Thymus (tissue), 11 donors: ENCODE measurements around the gene PSENEN. TPM values are rescaled to one million over a fixed set of nuclear protein-coding genes. Genes with fewer than 3 reads are reported as not detected.

Source experiments
- DNase-seq, 9 donors: peaks; one replicate each; pipeline ENCODE4 v3.0.0-alpha.2; 2013; ENCODE audit warnings: low spot score in 9 of 9, low read depth in 6 of 9, missing footprints in 1 of 9
- H3K27ac ChIP-seq, 2 donors: one replicate each; pipeline ENCODE4 v1.5.1; 2013; ENCODE audit warnings: control low read depth in 1 of 2, low read depth in 1 of 2, low read length in 1 of 2, mild to moderate bottlenecking in 1 of 2, moderate library complexity in 1 of 2
- H3K27me3 ChIP-seq, 2 donors: one replicate each; pipeline ENCODE4 v1.5.1; 2013; ENCODE audit warnings: low read length in 1 of 2; ENCODE audit not compliant: control insufficient read depth in 2 of 2, insufficient read depth in 1 of 2
- H3K36me3 ChIP-seq, 2 donors: one replicate each; pipeline ENCODE4 v1.5.1; 2013; ENCODE audit warnings: low read length in 1 of 2, mild to moderate bottlenecking in 1 of 2, moderate library complexity in 1 of 2; ENCODE audit not compliant: control insufficient read depth in 2 of 2, insufficient read depth in 2 of 2
- H3K4me1 ChIP-seq, 2 donors: one replicate each; pipeline ENCODE4 v1.5.1; 2013; ENCODE audit warnings: low read length in 2 of 2; ENCODE audit not compliant: control insufficient read depth in 2 of 2, insufficient read depth in 2 of 2
- H3K4me3 ChIP-seq, 2 donors: one replicate each; pipeline ENCODE4 v1.5.1; 2013; ENCODE audit warnings: low read length in 2 of 2, control low read depth in 1 of 2, mild to moderate bottlenecking in 1 of 2
- H3K9me3 ChIP-seq, 2 donors: one replicate each; pipeline ENCODE4 v1.5.1; 2013; ENCODE audit warnings: low read length in 1 of 2, mild to moderate bottlenecking in 1 of 2; ENCODE audit not compliant: control insufficient read depth in 2 of 2, insufficient read depth in 1 of 2
- WGBS: extraction: QIAGEN DNeasy Blood & Tissue Kit; methylation state at CpG from one replicate; pipeline ENCODE4 v1.1.7; 2013; 5-methylcytosine and 5-hydroxymethylcytosine counted together
- polyA plus RNA-seq: library from polyadenylated mRNA; stranded (reverse); fragments of 200-250 nt; gene quantifications from one replicate; pipeline ENCODE4 v1.2.3, GENCODE V29; 2013
- total RNA-seq: library from RNA; stranded (reverse); fragments of 120-200 nt; gene quantifications from one replicate; pipeline ENCODE4 v1.2.4, GENCODE V29; 2013
- donor health status: healthy.

Gene PSENEN
- total and polyA plus RNA-seq, 2 donors, result 65.1 to 104 TPM

GRCh38 chr19:35780058-35780457, 34.6 kb downstream of the PSENEN start:
- Histone ChIP-seq H3K36me3 (peaks cover 37 to 68% of the 10 kb centered on the region in 2 donors), H3K9me3 (no peaks in the 10 kb centered on the region), H3K4me3 (no peak overlapping the region), H3K27ac (no peak overlapping the region), H3K27me3 (no peaks in the 10 kb centered on the region), H3K4me1 (peaks cover 6 to 7% of the 10 kb centered on the region in 2 donors)
- WGBS, result 98% methylated on average over 16 of the region's 16 CpGs
- DNase-seq, result no peak

DNA sequence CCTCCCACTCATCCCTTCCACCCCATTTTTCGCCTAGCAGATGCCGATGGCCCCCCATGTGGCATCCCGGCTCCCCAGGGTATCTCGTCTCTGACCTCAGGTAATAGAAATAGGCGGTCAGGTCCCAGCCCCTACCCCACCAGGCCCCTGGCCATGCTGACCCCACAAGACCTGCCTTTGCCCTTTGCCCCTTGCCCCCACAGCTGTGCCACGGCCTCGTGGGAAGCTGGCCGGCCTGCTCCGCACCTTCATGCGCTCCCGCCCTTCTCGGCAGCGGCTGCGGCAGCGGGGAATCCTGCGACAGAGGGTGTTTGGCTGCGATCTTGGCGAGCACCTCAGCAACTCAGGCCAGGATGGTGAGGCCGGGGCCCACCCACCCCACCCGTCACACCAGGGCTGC, 35.3 kb downstream of the PSENEN start:
- no peak for DNase-seq
- Histone ChIP-seq H3K9me3 (no peaks in the 10 kb centered on the region), H3K4me3 (no peak overlapping the region), H3K27me3 (no peaks in the 10 kb centered on the region), H3K36me3 (peaks cover 38 to 75% of the 10 kb centered on the region in 2 donors), H3K27ac (no peak overlapping the region), H3K4me1 (peaks cover 6 to 7% of the 10 kb centered on the region in 2 donors)
- WGBS, result 98% methylated on average over 20 of the region's 20 CpGs

DNA sequence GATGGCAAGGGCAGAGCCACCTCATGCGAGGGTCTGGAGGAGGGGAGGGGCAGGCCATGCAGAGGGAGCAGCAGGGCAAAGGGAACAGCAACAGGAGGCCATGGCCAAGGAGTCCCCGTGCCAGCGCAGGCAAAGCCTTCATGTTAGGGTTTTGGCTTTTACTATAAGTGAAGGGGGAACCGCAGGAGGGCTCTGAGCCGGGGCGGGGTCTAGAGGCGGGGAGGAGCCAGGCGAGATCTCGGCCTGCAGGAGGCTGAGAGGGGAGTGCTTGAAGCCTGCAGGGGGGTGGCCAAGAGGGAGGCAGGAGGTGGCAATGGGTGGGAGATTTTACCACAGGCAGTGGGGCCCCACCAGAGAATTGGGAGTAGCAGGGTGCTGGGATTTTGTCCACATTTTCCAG, 36.2 kb downstream of the PSENEN start:
- no peaks in the 10 kb centered on the region for H3K27me3 ChIP-seq
- H3K4me1 ChIP-seq, result peaks cover 0 to 4% of the 10 kb centered on the region in 2 donors
- 96% methylated on average over 9 of the region's 9 CpGs for WGBS
- H3K9me3 ChIP-seq, result no peaks in the 10 kb centered on the region
- no peak for DNase-seq
- H3K36me3 ChIP-seq, result peaks cover 45 to 81% of the 10 kb centered on the region in 2 donors
- no peak overlapping the region for H3K4me3 ChIP-seq
- no peak overlapping the region for H3K27ac ChIP-seq

DNA sequence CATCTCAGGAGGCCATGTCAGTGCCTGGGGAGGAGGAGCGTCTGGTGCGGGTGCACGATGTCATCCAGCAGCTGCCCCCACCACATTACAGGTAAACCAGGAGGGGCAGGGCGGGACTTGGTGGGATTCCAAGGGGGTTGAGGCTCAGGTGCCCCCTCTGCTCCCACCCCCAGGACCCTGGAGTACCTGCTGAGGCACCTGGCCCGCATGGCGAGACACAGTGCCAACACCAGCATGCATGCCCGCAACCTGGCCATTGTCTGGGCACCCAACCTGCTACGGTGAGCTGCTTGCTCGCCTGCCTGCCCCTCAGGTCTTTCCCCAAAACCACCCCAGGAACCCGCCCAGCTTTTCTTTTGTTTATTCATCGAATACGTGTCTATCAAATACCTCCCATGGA, 37.1 kb downstream of the PSENEN start:
- no peak overlapping the region for H3K27ac ChIP-seq
- H3K4me3 ChIP-seq, result no peak overlapping the region
- no peaks in the 10 kb centered on the region for H3K9me3 ChIP-seq
- H3K27me3 ChIP-seq, result no peaks in the 10 kb centered on the region
- H3K36me3 ChIP-seq, result peaks cover 45 to 91% of the 10 kb centered on the region in 2 donors
- no peak for DNase-seq
- WGBS, result 97% methylated on average over 12 of the region's 12 CpGs
- no peaks in the 10 kb centered on the region for H3K4me1 ChIP-seq

- Histone ChIP-seq H3K27ac (no peak overlapping the region), H3K4me3 (no peak overlapping the region), H3K27me3 (no peaks in the 10 kb centered on the region), H3K4me1 (no peaks in the 10 kb centered on the region), H3K9me3 (no peaks in the 10 kb centered on the region), H3K36me3 (peaks cover 36 to 87% of the 10 kb centered on the region in 2 donors)
- WGBS, result 96% methylated on average over 28 of the region's 28 CpGs
- DNase-seq, result no peak
These were observed 38.3 kb downstream of the PSENEN start for GRCh38 chr19:35783469-35784434.

DNA sequence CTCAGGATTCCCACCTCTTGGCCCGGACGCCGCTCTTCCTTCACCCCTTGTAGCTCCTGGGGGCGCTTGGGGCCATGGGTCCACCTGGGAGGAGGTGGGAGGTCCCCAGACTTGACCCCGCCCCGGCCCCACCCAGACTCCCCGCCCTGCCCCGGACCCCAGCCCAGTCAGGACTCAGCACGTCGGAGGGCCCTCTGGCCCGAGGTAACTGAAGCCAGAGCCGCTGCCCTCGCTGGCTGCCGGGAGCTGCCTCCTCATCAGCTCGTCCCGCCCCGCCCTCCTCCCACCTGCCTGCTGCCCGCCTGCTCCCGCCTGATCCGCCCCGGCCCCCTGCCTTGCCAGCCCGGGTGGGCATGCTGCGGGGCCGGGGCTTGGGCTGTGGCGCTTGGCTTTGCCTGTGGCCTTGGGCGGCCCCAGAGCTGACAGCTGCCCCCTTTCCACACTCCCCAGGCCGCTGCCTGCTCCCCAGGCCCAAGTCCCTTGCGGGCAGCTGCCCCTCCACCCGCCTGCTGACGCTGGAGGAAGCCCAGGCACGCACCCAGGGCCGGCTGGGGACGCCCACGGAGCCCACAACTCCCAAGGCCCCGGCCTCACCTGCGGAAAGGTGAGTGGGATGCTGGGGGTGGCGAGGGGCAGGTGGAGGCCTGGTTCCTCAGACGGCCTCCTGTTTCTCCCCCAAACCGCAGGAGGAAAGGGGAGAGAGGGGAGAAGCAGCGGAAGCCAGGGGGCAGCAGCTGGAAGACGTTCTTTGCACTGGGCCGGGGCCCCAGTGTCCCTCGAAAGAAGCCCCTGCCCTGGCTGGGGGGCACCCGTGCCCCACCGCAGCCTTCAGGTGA, 39.3 kb downstream of the PSENEN start:
- peaks cover 31 to 81% of the 10 kb centered on the region in 2 donors for H3K36me3 ChIP-seq
- H3K9me3 ChIP-seq, result no peaks in the 10 kb centered on the region
- H3K4me1 ChIP-seq, result no peaks in the 10 kb centered on the region
- no peak overlapping the region for H3K4me3 ChIP-seq
- WGBS, result 90% methylated on average over 45 of the region's 45 CpGs
- no peaks in the 10 kb centered on the region for H3K27me3 ChIP-seq
- no peak for DNase-seq
- no peak overlapping the region for H3K27ac ChIP-seq

GRCh38 chr19:35785339-35785627, 39.8 kb downstream of the PSENEN start:
- WGBS, result 98% methylated on average over 10 of the region's 10 CpGs
- H3K4me3 ChIP-seq, result no peak overlapping the region
- H3K27me3 ChIP-seq, result no peaks in the 10 kb centered on the region
- no peak for DNase-seq
- no peaks in the 10 kb centered on the region for H3K9me3 ChIP-seq
- H3K36me3 ChIP-seq, result peaks cover 27 to 75% of the 10 kb centered on the region in 2 donors
- H3K27ac ChIP-seq, result no peak overlapping the region
- no peaks in the 10 kb centered on the region for H3K4me1 ChIP-seq

DNA sequence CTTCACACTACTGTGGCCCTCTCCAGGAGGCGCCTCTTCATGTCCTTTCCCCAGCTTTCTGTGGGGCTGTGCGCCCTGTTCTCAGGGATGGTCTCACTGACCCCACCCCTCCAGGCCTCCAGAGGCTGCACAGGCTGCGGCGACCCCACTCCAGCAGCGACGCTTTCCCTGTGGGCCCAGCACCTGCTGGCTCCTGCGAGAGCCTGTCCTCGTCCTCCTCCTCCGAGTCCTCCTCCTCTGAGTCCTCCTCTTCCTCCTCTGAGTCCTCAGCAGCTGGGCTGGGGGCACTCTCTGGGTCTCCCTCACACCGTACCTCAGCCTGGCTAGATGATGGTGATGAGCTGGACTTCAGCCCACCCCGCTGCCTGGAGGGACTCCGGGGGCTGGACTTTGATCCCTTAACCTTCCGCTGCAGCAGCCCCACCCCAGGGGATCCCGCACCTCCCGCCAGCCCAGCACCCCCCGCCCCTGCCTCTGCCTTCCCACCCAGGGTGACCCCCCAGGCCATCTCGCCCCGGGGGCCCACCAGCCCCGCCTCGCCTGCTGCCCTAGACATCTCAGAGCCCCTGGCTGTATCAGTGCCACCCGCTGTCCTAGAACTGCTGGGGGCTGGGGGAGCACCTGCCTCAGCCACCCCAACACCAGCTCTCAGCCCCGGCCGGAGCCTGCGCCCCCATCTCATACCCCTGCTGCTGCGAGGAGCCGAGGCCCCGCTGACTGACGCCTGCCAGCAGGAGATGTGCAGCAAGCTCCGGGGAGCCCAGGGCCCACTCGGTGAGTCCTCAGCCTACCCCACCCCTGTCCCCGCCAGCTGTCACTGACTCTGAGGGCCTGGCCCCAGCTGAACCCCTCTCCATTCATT, 41.1 kb downstream of the PSENEN start:
- Histone ChIP-seq H3K4me3 (no peak overlapping the region), H3K27me3 (no peaks in the 10 kb centered on the region), H3K9me3 (no peaks in the 10 kb centered on the region), H3K27ac (no peak overlapping the region), H3K4me1 (no peaks in the 10 kb centered on the region), H3K36me3 (peaks cover 22 to 63% of the 10 kb centered on the region in 2 donors)
- WGBS, result 97% methylated on average over 31 of the region's 31 CpGs
- no peak for DNase-seq
